Measurements from ENCODE around the gene GINS1.

GINS1 gene

GRCh38 chr20:25496165-25496967, 88.9 kb downstream of the GINS1 start:
- FAIRE-seq: no peak

GRCh38 chr20:25496968-25497401, 89.5 kb downstream of the GINS1 start:
- no peak for FAIRE-seq

- no peak for FAIRE-seq
Measured at GRCh38 chr20:25497586-25498279, 90.3 kb downstream of the GINS1 start.

All from G401.6 (cell line).